GM12878 (cell line): ENCODE measurements around the gene CDC45. TPM values are rescaled to one million over a fixed set of nuclear protein-coding genes. Genes with fewer than 3 reads are reported as not detected.

Source experiments
- ATAC-seq: fragments of 200-7000 bp; cut with Tn5 transposase; 3 replicates; pipeline ENCODE4 v1.9.1; 2020; ENCODE audit warnings: mild to moderate bottlenecking, moderate library complexity
- BruUV-seq: library from RNA; stranded (reverse); fragments of 400-500 nt; replicated peaks from 2 replicates; lab custom pipeline; 2021; lab: Mats Ljungman, UMichigan
- CTCF ChIA-PET: fragments of 300-600 bp; sonication (Branson Sonifier 250); formaldehyde crosslinking; extraction: SDS; loops from one replicate; lab custom pipeline; 2021; ENCODE audit warnings: inconsistent platforms; lab: Yijun Ruan, JAX
- POLR2A ChIA-PET: fragments of 350-600 bp; formaldehyde crosslinking; extraction: SDS; loops from one replicate; lab custom pipeline; 2021; ENCODE audit warnings: inconsistent platforms; lab: Charles Lee
- RAD21 ChIA-PET: fragments of 300-600 bp; sonication (Branson Sonifier 250); formaldehyde crosslinking; loops from one replicate; lab custom pipeline; 2023; ENCODE audit warnings: antibody characterized with exemption; ENCODE audit not compliant: unreplicated experiment; lab: Charles Lee
- SMC1A ChIA-PET: fragments of 300-600 bp; sonication (Branson Sonifier 250); formaldehyde crosslinking; loops from one replicate; lab custom pipeline; 2023; ENCODE audit not compliant: unreplicated experiment, uncharacterized antibody; lab: Charles Lee
- DNase-seq: peaks from one replicate; pipeline ENCODE4 v3.0.0-alpha.2; 2011; ENCODE audit warnings: low read depth, low spot score
- FAIRE-seq: peaks from 3 replicates; lab custom pipeline; 2011; peaks lifted over from hg19 to GRCh38; lab: Jason Lieb, UNC
- H2AFZ ChIP-seq: 2 replicates; pipeline ENCODE4 v1.6.0; 2011; ENCODE audit warnings: low read depth, low read length, control low read depth; ENCODE audit not compliant: control insufficient read depth
- H3K27ac ChIP-seq: 2 replicates; pipeline ENCODE4 v1.5.1; 2011; ENCODE audit warnings: control low read depth; ENCODE audit not compliant: control insufficient read depth, insufficient read depth
- H3K27me3 ChIP-seq, 2 experiments: replicated peaks in 1 of 2; 2 replicates each; pipeline versions ENCODE4 v1.6.0 to v1.6.1; 2011; ENCODE audit warnings: low read length in 1 of 2; ENCODE audit not compliant: control insufficient read depth in 2 of 2, insufficient read depth in 2 of 2
- H3K36me3 ChIP-seq, 2 experiments: 2 replicates each; pipeline ENCODE4 v1.5.1; 2011; ENCODE audit warnings: low read length in 1 of 2; ENCODE audit not compliant: control insufficient read depth in 2 of 2, insufficient read depth in 2 of 2
- H3K4me1 ChIP-seq: 2 replicates; pipeline ENCODE4 v1.6.1; 2011; ENCODE audit warnings: mild to moderate bottlenecking, low read length, moderate library complexity, mixed read lengths; ENCODE audit not compliant: control insufficient read depth, insufficient read depth
- H3K4me2 ChIP-seq: 2 replicates; pipeline ENCODE4 v1.6.0; 2011; ENCODE audit warnings: control low read depth; ENCODE audit not compliant: control insufficient read depth, insufficient read depth
- H3K4me3 ChIP-seq: fragments of 200-600 bp; sonication (generic); 2 replicates; pipeline ENCODE4 v1.5.1; 2016
- H3K79me2 ChIP-seq: 2 replicates; pipeline ENCODE4 v1.6.0; 2011; ENCODE audit warnings: low read length; ENCODE audit not compliant: control insufficient read depth, insufficient read depth
- H3K9ac ChIP-seq: 2 replicates; pipeline ENCODE4 v1.8.0; 2011; ENCODE audit warnings: low read length, control low read depth, mixed read lengths; ENCODE audit not compliant: control insufficient read depth, insufficient read depth
- H3K9me3 ChIP-seq: replicated peaks from 3 replicates; pipeline ENCODE4 v1.5.1; 2011; ENCODE audit warnings: mild to moderate bottlenecking, low read length; ENCODE audit not compliant: control insufficient read depth, insufficient read depth
- H4K20me1 ChIP-seq: 2 replicates; pipeline ENCODE4 v1.6.0; 2011; ENCODE audit not compliant: control insufficient read depth, insufficient read depth
- EED ChIP-seq: sonication (generic); IDR thresholded peaks from 2 replicates; pipeline ENCODE4 v1.6.1; 2016; ENCODE audit warnings: antibody characterized with exemption, low read depth
- EP300 ChIP-seq, 2 experiments: fragments of 150-350 bp in 1 of 2; IDR thresholded peaks; 2 replicates each; pipeline ENCODE4 v1.6.1; 2011 to 2012; ENCODE audit warnings: low read depth in 2 of 2, low read length in 2 of 2, borderline replicate concordance in 1 of 2, improper control_type of control experiment in 1 of 2, inconsistent platforms in 1 of 2; ENCODE audit not compliant: control insufficient read depth in 1 of 2
- ETV6 ChIP-seq, 2 experiments: fragments of 450-650 bp in 1 of 2; IDR thresholded peaks in 1 of 2; conservative IDR thresholded peaks in 1 of 2; 2 replicates each; pipeline ENCODE4 v1.6.1; 2014; ENCODE audit warnings: antibody characterized with exemption in 1 of 2, borderline replicate concordance in 1 of 2, low read depth in 1 of 2, mild to moderate bottlenecking in 1 of 2, moderate library complexity in 1 of 2
- HDAC2 ChIP-seq: fragments of 200-600 bp; sonication (generic); IDR thresholded peaks from 2 replicates; pipeline ENCODE4 v1.6.1; 2017
- IKZF2 ChIP-seq, 2 experiments: fragments of 450-650 bp; IDR thresholded peaks; 2 replicates each; pipeline ENCODE4 v1.6.1; 2017; ENCODE audit warnings: mild to moderate bottlenecking in 2 of 2, moderate library complexity in 2 of 2
- NFYA ChIP-seq: IDR thresholded peaks from 2 replicates; pipeline ENCODE4 v1.6.1; 2011; ENCODE audit warnings: low read depth, mild to moderate bottlenecking, low read length, improper control_type of control experiment, borderline replicate concordance
- NRF1 ChIP-seq: conservative IDR thresholded peaks from 2 replicates; pipeline ENCODE4 v1.6.1; 2011; ENCODE audit warnings: mild to moderate bottlenecking, low read depth, low read length, improper control_type of control experiment
- PML ChIP-seq: IDR thresholded peaks from 2 replicates; pipeline ENCODE4 v1.6.1; 2012; ENCODE audit warnings: low read length, inconsistent platforms
- POLR2AphosphoS5 ChIP-seq: IDR thresholded peaks from 2 replicates; pipeline ENCODE4 v1.6.1; 2011; ENCODE audit warnings: mild to moderate bottlenecking, low read length, inconsistent platforms
- SUPT20H ChIP-seq: IDR thresholded peaks from 2 replicates; pipeline ENCODE4 v1.6.1; 2011; ENCODE audit warnings: low read depth, mild to moderate bottlenecking, low read length, moderate library complexity, borderline replicate concordance; ENCODE audit not compliant: control insufficient read depth
- ZBTB40 ChIP-seq: fragments of 450-650 bp; IDR thresholded peaks from 2 replicates; pipeline ENCODE4 v1.6.1; 2016; ENCODE audit warnings: mild to moderate bottlenecking, moderate library complexity, borderline replicate concordance
- WGBS: methylation state at CpG from one replicate; pipeline ENCODE4 v1.1.6; 2016; ENCODE audit warnings: low lambda C conversion rate; ENCODE audit not compliant: insufficient replicate concordance, insufficient coverage; ENCODE audit errors: missing lambda C conversion rate; 5-methylcytosine and 5-hydroxymethylcytosine counted together
- in situ Hi-C: fragments of 300-500 bp; cut with MboI; formaldehyde crosslinking; loops from 9 replicates; pipeline ENCODE4 v1.14.3; 2018; ENCODE audit warnings: mixed read lengths
- intact Hi-C: fragments of 100-400 bp; cut with micrococcal nuclease; formaldehyde crosslinking; loops from one replicate; pipeline ENCODE4 v1.14.2; 2022; ENCODE audit not compliant: unreplicated experiment
- polyA plus RNA-seq, 11 experiments: library from polyadenylated mRNA; depleted of rRNA in 4 of 11; unstranded in 6 of 11; stranded (reverse) in 5 of 11; fragments of >200 nt; fragmentation: Nextera tagmentation in 4 of 11; fragmentation: Illumina TruSeq in 1 of 11; extraction: Ambion mirVana in 4 of 11; extraction: Trizol in 1 of 11; gene quantifications; 1 replicate in 1 of 11; 2 replicates in 10 of 11; pipeline versions ENCODE4 v1.2.1 to v1.2.3, GENCODE V29; 2011 to 2016; ENCODE audit warnings: inconsistent platforms in 2 of 11, missing spikeins in 2 of 11, low read depth in 1 of 11
- total RNA-seq, 4 experiments: library from RNA; depleted of rRNA in 3 of 4; stranded (reverse); fragments of >200 nt in 3 of 4; fragmentation: Illumina TruSeq in 1 of 4; extraction: Trizol in 1 of 4; gene quantifications; 2 replicates each; pipeline versions ENCODE4 v1.2.1 to v1.2.3, GENCODE V29; 2013 to 2021

Gene CDC45
- total and polyA plus RNA-seq, 10 of the 15 experiments (the other 5 are each of a cell fraction or from before 2014, with no cell fraction given), result 40.8 to 88.5 (median 54.2) TPM

GRCh38 chr22:19466126-19466716 lies 13.5 kb upstream of the CDC45 start:
- Histone ChIP-seq H3K27me3 (no peaks in the 10 kb centered on the region), H3K27ac (no peak overlapping the region), H2AFZ (no peak overlapping the region), H3K36me3 (peaks cover 33 to 44% of the 10 kb centered on the region in 2 experiments), H4K20me1 (peaks cover 2% of the 10 kb centered on the region; the same call in 1 of the 2 replicates), H3K4me3 (no peak overlapping the region), H3K9ac (no peak overlapping the region), H3K4me1 (no peaks in the 10 kb centered on the region), H3K4me2 (no peak overlapping the region), H3K9me3 (no peaks in the 10 kb centered on the region), H3K79me2 (no peaks in the 10 kb centered on the region; the same call in 1 of the 2 replicates)
- ChIA-PET RAD21 (no interaction called here), SMC1A (interaction anchor here (1.2 kb wide), 1 partner anchor 11 kb away, joined by 3 read pairs; no protein-coding TSS in a partner anchor), CTCF (interaction anchor here (0.9 to 1.4 kb wide), 3 partner anchors 8 to 14 kb away, joined by 3 to 8 read pairs (median 4); partner anchors contain the start of gene CDC45), POLR2A (no interaction called here)
- FAIRE-seq (no peak), ATAC-seq (no peak), DNase-seq (no peak)
- WGBS, result 92% methylated on average over 14 of the region's 14 CpGs
- TF ChIP-seq IKZF2 (IDR thresholded peaks at IDR 0.05), result no peak
- TF ChIP-seq ETV6 (conservative IDR thresholded peaks at IDR 0.05 in 1 of 2, IDR thresholded peaks at IDR 0.05 in 1 of 2; ENCODE audit: borderline replicate concordance in 1 of 2, low read depth in 1 of 2), result no peak
- TF ChIP-seq EED, result no peak
- TF ChIP-seq NFYA, result no peak
- TF ChIP-seq PML, result no peak
- TF ChIP-seq SUPT20H, result no peak
- no peak for TF ChIP-seq ZBTB40
- TF ChIP-seq POLR2AphosphoS5, result no peak
- no peak for TF ChIP-seq NRF1
- no peak for TF ChIP-seq EP300 (IDR thresholded peaks at IDR 0.05; ENCODE audit: borderline replicate concordance in 1 of 2, control insufficient read depth in 1 of 2, low read depth in 2 of 2, low read length in 2 of 2)
- TF ChIP-seq HDAC2, result no peak
- in situ Hi-C loops, result no loop called here
- no TSS peak for BruUV-seq
- intact Hi-C loops, result no loop called here
